ENCODE data around the gene POU2AF2.
A peak's percentile ranks its signal among the peaks of the same experiment; 100 is the strongest.
"Not testable (repeated sequence)": the region's sequence is repeated elsewhere in the genome, so short reads cannot be mapped to it uniquely, and the experiment has no call there.

The POU2AF2 gene

GRCh38 chr11:111302298-111302697 lies 56.8 kb downstream of the POU2AF2 start:
- DNase-seq (ENCODE audit: low spot score) = no peak

DNA sequence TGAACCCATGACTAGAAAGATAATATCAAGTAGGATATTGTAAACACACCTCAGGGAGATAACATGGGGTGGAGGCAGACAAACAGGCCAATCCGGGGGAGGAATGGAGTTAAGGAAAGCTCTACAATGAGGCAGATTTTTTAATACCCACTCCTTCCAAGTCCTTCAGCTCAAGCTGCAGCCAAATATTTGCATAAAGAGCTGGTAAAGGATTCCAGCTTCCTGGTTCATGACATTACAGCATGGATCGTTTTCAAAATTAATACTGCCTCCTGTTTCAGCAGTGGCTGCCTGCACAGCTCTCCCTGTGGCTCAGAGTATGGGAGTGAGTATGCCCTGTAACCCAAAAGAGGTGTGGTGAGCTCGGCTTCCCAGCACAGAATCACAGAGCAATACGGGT lies 57.9 kb downstream of the POU2AF2 start:
- no peak for DNase-seq (ENCODE audit: low spot score)

- no peak for DNase-seq (ENCODE audit: low spot score)
Observed at GRCh38 chr11:111305162-111305802, 59.8 kb downstream of the POU2AF2 start.

GRCh38 chr11:111305876-111306275 lies 60.4 kb downstream of the POU2AF2 start:
- DNase-seq (ENCODE audit: low spot score) = no peak

DNA sequence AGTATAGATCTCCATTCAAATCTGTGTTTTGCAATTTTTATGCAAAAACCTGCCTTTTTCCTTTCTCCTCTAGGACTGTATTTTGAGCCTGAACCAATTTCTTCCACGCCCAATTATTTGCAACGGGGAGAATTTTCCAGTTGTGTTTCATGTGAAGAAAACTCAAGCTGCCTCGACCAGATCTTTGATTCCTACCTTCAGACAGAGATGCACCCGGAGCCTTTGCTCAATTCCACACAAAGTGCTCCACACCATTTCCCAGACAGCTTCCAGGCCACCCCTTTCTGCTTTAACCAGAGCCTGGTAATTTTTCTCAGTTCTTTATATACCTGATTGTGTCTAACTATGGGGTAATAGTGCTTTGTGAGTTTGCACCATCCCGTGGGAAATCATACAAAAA lies 60.8 kb downstream of the POU2AF2 start:
- DNase-seq (ENCODE audit: low spot score) = no peak

DNA sequence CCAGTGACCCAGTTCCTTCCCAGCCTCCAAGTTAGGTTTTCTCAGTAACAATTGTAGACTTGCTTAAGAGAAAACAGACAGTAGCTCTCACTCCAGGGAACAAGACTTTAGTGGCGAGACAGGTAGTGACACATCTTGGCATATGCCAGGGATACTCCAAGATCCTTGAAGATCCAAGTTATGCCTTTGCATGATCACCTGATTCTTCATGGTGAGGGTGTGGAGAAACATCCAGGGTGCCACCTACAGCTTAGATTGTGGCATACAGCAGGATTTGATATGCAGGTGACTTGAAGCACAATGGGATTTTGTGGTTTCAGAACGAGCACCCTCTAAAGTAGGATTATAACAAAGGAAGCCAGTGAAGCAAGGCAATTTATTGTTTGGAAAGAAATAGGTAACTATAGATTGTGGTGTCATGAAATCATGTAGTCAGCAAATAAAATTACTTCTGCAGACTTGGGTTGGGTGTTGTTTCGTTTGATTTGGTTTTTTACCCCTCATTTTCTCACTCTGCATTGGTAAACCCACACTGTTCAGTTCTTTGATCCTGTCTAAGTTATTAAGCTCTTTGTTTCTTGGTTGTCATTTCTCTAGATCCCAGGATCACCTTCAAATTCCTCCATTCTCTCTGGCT lies 62.1 kb downstream of the POU2AF2 start:
- DNase-seq (ENCODE audit: low spot score) = no peak

DNA sequence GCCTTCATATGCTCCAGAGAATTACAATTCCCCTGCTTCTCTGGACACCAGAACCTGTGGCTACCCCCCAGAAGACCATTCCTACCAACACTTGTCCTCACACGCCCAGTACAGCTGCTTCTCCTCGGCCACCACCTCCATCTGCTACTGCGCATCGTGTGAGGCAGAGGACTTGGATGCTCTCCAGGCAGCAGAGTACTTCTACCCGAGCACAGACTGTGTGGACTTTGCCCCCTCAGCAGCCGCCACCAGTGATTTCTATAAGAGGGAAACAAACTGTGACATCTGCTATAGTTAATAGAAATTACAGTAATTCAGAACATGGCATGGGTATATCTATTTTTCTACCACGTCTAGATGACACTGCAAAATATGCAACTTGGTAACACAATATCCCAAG lies 62.6 kb downstream of the POU2AF2 start:
- no peak for DNase-seq (ENCODE audit: low spot score)

GRCh38 chr11:111309215-111309915 lies 63.8 kb downstream of the POU2AF2 start:
- DNase-seq (ENCODE audit: low spot score) = no peak

- peak; percentile 28 for DNase-seq (ENCODE audit: low spot score)
Observed at GRCh38 chr11:111310088-111310487, 64.6 kb downstream of the POU2AF2 start.

GRCh38 chr11:111310723-111311122 lies 65.2 kb downstream of the POU2AF2 start:
- DNase-seq (ENCODE audit: low spot score) = no peak

DNA sequence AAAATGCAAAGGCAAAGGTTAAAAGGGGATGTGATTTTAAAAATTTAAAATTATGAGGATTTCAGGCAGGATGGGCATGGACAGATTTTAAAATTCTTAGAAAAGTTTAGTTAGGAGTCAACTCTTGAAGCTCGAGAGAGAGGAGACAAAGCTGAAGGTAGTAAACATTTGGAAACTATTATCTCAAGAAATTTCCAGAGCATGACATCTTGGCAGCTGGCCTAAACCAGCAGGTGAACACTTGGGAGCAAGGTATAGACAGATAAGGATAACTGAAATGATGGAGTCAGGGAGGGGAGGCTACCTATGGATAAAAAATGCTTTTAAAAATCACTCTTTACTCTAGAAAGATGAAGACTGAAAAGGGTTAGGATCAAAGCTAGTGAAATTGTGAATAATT lies 66.6 kb downstream of the POU2AF2 start:
- no peak for DNase-seq (ENCODE audit: low spot score)

DNA sequence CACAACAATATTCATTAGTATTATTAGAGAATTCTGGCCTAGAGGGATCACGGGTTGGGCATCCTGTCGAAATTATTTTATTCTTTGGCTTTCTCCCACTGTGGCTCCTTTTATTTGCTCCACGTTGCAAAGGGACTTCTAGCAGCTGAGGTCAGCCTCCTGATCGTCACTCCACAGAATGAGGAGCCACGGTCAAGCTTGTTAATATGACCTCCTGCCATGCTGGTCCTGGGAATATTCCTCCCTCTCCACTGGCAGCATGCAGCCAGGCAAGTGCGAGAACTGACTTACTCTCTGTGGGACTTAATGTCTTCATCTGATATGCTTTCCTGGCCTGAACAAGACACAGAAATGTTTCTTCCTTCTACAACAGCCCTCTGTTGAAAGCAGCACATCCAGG lies 73.8 kb downstream of the POU2AF2 start:
- DNase-seq (ENCODE audit: low spot score) = no peak

GRCh38 chr11:111320199-111320598 lies 74.7 kb downstream of the POU2AF2 start:
- not testable (repeated sequence) for DNase-seq (ENCODE audit: low spot score)

- no peak for DNase-seq (ENCODE audit: low spot score)
Observed at GRCh38 chr11:111320728-111321568, 75.4 kb downstream of the POU2AF2 start.

- no peak for DNase-seq (ENCODE audit: low spot score)
Observed at GRCh38 chr11:111322534-111322933, 77.0 kb downstream of the POU2AF2 start.

DNA sequence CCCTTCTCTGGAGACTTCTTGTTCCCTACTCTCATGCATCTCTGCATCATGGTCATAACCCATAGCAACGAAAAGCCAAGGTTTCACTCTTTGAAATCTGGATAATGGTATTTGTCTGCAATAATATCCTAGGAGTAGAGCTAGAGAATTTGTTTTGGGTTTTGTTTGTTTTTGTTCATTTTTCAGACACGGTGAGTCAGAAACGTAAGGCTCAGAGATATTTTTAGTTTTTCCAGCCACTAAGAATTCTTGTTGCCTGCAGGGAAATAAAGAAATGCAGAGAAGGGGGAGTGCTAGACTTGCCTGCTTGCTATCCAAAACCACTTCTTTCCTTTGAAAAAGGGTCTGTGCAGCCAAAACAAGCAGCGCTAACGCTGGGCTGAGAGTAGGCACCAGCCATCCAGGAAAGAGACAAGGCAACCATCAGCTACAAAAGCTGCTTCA lies 78.8 kb downstream of the POU2AF2 start:
- no peak for DNase-seq (ENCODE audit: low spot score)

DNA sequence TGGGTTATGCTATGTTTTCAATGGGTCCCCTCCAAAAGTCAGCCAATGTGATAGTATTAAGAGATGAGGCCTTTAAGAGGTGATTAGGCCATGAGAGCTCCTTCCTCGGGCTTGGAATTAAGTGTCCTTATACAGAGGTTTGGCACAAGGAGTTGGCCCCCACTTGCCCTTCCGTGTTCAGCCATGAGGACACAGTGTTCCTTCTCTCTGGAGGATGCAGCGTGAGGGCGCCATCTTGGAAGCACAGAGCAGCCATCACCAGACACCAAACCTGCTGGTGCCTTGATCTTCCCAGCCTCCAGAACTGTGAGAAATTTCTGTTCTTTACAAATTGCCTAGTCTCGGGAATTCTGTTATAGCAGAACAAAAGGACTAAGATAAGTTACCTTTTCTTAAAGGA lies 79.7 kb downstream of the POU2AF2 start:
- DNase-seq (ENCODE audit: low spot score) = no peak

DNA sequence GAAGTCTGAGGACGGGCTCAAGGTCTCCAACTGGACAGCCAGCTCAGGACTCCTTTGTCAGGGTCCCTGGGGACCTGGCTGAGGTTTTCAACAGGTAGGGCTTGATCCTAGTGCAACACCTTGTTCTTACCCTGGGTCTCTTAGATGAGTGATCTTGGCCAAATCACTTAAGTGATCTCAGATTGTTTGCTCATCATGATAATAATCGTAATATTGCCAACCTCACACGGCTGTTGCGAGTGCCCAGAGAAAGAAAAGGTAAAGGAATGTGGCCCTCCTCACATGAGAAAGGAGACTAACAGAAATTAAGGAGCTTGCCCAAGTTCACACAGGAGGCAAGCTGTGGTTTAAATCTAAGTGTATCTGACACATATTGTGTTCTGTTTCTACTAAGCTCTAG lies 81.3 kb downstream of the POU2AF2 start:
- no peak for DNase-seq (ENCODE audit: low spot score)

DNA sequence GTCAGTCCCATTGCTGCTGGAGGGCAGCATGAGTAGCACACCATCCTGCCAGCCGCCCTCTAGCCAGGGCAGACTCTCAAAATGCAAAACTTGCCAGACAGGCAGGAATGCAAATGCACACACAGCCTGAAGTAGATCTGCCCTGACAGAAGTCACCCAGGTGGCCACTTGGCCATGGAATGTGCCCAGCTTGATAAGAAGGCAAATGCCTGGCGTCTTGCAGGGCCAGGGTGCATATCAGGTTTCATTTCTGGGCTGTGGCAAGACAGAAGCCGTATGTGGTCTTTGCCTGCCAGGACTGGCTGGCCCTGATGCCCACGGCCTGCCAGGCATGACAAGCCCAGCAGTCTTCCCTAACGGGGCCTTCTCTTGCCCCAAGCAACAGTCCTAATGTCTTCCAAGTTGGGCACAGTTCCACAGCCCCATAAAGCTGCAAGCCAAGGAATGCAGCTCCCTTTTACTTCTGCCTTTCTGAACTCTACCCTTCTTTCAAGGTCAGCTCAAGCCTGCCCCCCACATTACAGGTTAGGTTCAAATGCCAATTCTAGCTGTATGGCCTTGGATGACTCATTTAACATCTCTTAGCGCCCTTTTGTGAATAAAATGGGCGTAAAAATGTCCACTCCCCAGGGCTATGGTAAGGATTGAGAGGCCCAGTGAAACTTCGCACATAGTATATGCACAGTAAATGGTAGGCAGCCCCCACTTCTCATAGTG lies 82.5 kb downstream of the POU2AF2 start:
- DNase-seq (ENCODE audit: low spot score) = no peak

DNA sequence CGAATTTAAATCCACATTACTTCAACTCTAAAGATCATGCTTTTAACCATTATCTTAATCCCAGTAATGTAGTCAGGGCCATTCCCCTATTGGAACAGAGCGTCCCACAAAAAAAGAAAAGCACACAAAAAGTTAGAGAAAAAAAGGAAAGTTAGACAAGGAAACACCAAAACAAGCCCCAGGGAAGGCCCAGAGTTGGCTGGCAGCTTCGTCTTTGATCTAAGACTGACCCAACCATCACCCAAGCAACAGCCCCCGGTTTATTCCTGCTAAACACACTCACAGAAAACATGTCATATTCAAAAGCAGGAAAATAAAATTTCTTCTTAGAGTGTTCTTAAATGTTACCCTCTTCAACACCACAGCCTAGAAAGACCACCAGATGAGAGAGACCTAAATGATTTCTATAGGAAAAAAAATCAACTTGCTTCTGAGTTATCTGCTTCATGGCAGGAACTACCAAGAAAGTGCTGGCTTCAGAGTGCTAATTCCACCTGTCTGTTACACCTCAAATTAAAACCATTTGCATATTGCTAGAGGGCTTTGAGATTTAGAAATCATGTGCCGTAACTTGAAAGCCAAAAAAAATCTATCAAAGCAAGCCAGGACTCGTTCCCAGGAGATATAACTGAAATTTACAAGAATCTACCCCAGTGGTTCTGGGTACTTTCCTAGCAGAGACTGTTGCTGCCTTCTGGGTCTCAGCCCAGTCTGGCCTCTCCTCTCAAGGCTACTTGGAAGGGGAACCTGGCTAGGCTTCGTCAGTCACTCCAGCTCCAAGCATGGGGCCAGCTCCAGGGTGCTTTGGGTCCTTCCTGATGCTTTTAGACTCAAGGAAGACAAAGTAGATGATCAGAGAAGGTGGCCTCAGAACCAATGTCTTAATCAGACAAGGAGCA lies 84.0 kb downstream of the POU2AF2 start:
- no peak for DNase-seq (ENCODE audit: low spot score)
